IMR-90 (cell line): Measurements from ENCODE around the gene AAK1. TPM values are rescaled to one million over a fixed set of nuclear protein-coding genes. Genes with fewer than 3 reads are reported as not detected.

Source experiments
- ATAC-seq: fragments of 200-7000 bp; cut with Tn5 transposase; 2 replicates; pipeline ENCODE4 v1.9.1; 2020; ENCODE audit warnings: low read depth, mild to moderate bottlenecking, moderate library complexity
- BruUV-seq: library from RNA; stranded (reverse); fragments of 400-500 nt; replicated peaks from 2 replicates; lab custom pipeline; 2021; lab: Mats Ljungman, UMichigan
- CTCF ChIA-PET: fragments of 300-600 bp; formaldehyde crosslinking; extraction: SDS; loops from one replicate; lab custom pipeline; 2021; ENCODE audit warnings: antibody characterized with exemption; lab: Yijun Ruan, JAX
- POLR2A ChIA-PET: fragments of 300-600 bp; sonication (Branson Sonifier 250); formaldehyde crosslinking; loops from one replicate; lab custom pipeline; 2022; ENCODE audit warnings: antibody characterized with exemption; ENCODE audit not compliant: unreplicated experiment; lab: Charles Lee
- DNase-seq: peaks from one replicate; pipeline ENCODE4 v3.0.0; 2013
- H2AFZ ChIP-seq: replicated peaks from 2 replicates; pipeline ENCODE3; 2013; ENCODE audit warnings: low read length, mild to moderate bottlenecking; ENCODE audit not compliant: poor library complexity
- H2AK5ac ChIP-seq: 2 replicates; pipeline ENCODE4 v1.6.1; 2013; ENCODE audit warnings: low read depth, low read length, inconsistent platforms
- H2AK9ac ChIP-seq: replicated peaks from 2 replicates; pipeline ENCODE3; 2013; ENCODE audit warnings: mild to moderate bottlenecking, low read depth, low read length, moderate library complexity; ENCODE audit not compliant: poor library complexity
- H2BK120ac ChIP-seq: 2 replicates; pipeline ENCODE4 v1.6.1; 2013; ENCODE audit warnings: low read depth, low read length, inconsistent platforms
- H2BK15ac ChIP-seq: 3 replicates; pipeline ENCODE4 v1.6.1; 2013; ENCODE audit warnings: low read depth, low read length, inconsistent platforms
- H2BK20ac ChIP-seq: 2 replicates; pipeline ENCODE4 v1.6.1; 2013; ENCODE audit warnings: low read depth, mild to moderate bottlenecking, inconsistent platforms, low read length, moderate library complexity
- H2BK5ac ChIP-seq: 2 replicates; pipeline ENCODE4 v1.6.1; 2013; ENCODE audit warnings: mild to moderate bottlenecking, low read depth, low read length, inconsistent platforms; ENCODE audit not compliant: poor library complexity, severe bottlenecking
- H3K14ac ChIP-seq: replicated peaks from 2 replicates; pipeline ENCODE4 v1.6.1; 2013; ENCODE audit warnings: low read depth, low read length, inconsistent platforms
- H3K18ac ChIP-seq: 2 replicates; pipeline ENCODE4 v1.6.1; 2013; ENCODE audit warnings: low read depth, low read length, control low read depth
- H3K23ac ChIP-seq: 2 replicates; pipeline ENCODE4 v1.6.1; 2013; ENCODE audit warnings: low read depth, low read length, inconsistent platforms
- H3K27ac ChIP-seq: 2 replicates; pipeline ENCODE4 v1.5.1; 2013; ENCODE audit warnings: mild to moderate bottlenecking, control low read depth, low read length; ENCODE audit not compliant: insufficient read depth
- H3K27me3 ChIP-seq: 2 replicates; pipeline ENCODE4 v1.6.1; 2013; ENCODE audit warnings: low read length; ENCODE audit not compliant: control insufficient read depth, insufficient read depth
- H3K36me3 ChIP-seq: 2 replicates; pipeline ENCODE4 v1.6.1; 2013; ENCODE audit warnings: low read length, mixed read lengths; ENCODE audit not compliant: control insufficient read depth, insufficient read depth
- H3K4ac ChIP-seq: 2 replicates; pipeline ENCODE4 v1.6.1; 2013; ENCODE audit warnings: low read depth, low read length, inconsistent platforms
- H3K4me1 ChIP-seq: 2 replicates; pipeline ENCODE4 v1.6.1; 2013; ENCODE audit warnings: low read length, mixed read lengths; ENCODE audit not compliant: control insufficient read depth, insufficient read depth
- H3K4me2 ChIP-seq: 2 replicates; pipeline ENCODE4 v1.6.1; 2013; ENCODE audit warnings: low read depth, mild to moderate bottlenecking, control low read depth, low read length, moderate library complexity
- H3K4me3 ChIP-seq: 2 replicates; pipeline ENCODE4 v1.5.1; 2013; ENCODE audit warnings: low read depth, mild to moderate bottlenecking, control low read depth, low read length, moderate library complexity; ENCODE audit not compliant: insufficient read depth
- H3K56ac ChIP-seq: 2 replicates; pipeline ENCODE4 v1.6.1; 2013; ENCODE audit warnings: low read length, inconsistent platforms; ENCODE audit not compliant: insufficient read depth; ENCODE audit errors: extremely low read depth
- H3K79me1 ChIP-seq, 2 experiments: 2 replicates each; pipeline ENCODE4 v1.6.1; 2013; ENCODE audit warnings: low read length in 2 of 2, inconsistent platforms in 1 of 2, low read depth in 1 of 2
- H3K9ac ChIP-seq: 2 replicates; pipeline ENCODE4 v1.6.1; 2013; ENCODE audit warnings: low read depth, low read length, control low read depth
- H3K9me1 ChIP-seq: 2 replicates; pipeline ENCODE4 v1.6.1; 2013; ENCODE audit warnings: low read length, inconsistent platforms; ENCODE audit not compliant: insufficient read depth
- H3K9me3 ChIP-seq: 2 replicates; pipeline ENCODE4 v1.6.1; 2013; ENCODE audit warnings: low read length; ENCODE audit not compliant: control insufficient read depth, insufficient read depth
- H4K20me1 ChIP-seq: 2 replicates; pipeline ENCODE4 v1.6.1; 2013; ENCODE audit warnings: low read length, inconsistent platforms; ENCODE audit not compliant: insufficient read depth
- H4K5ac ChIP-seq: 2 replicates; pipeline ENCODE4 v1.6.1; 2013; ENCODE audit warnings: mild to moderate bottlenecking, low read depth, low read length, control low read depth
- H4K8ac ChIP-seq, 2 experiments: 2 replicates each; pipeline ENCODE4 v1.6.1; 2013; ENCODE audit warnings: low read depth in 2 of 2, low read length in 2 of 2, control low read depth in 1 of 2, inconsistent platforms in 1 of 2
- H4K91ac ChIP-seq: 2 replicates; pipeline ENCODE4 v1.6.1; 2013; ENCODE audit warnings: low read depth, low read length, inconsistent platforms; ENCODE audit not compliant: insufficient read depth
- BHLHE40 ChIP-seq: fragments of 150-350 bp; IDR thresholded peaks from 2 replicates; pipeline ENCODE4 v1.6.1; 2016; ENCODE audit warnings: mild to moderate bottlenecking, low read depth, low read length
- CHD1 ChIP-seq: IDR thresholded peaks from 2 replicates; pipeline ENCODE4 v1.6.1; 2012; ENCODE audit warnings: low read depth, low read length, improper control_type of control experiment
- CTCF ChIP-seq: conservative IDR thresholded peaks from 2 replicates; pipeline ENCODE4 v1.5.1; 2012; ENCODE audit warnings: mild to moderate bottlenecking, low read depth, low read length, improper control_type of control experiment
- ELK1 ChIP-seq: fragments of 150-350 bp; IDR thresholded peaks from 2 replicates; pipeline ENCODE4 v1.6.1; 2016; ENCODE audit warnings: low read depth, mild to moderate bottlenecking, low read length, moderate library complexity, borderline replicate concordance
- FOS ChIP-seq: fragments of 150-350 bp; IDR thresholded peaks from 2 replicates; pipeline ENCODE4 v1.6.1; 2016; ENCODE audit warnings: low read depth, low read length
- MAFK ChIP-seq: IDR thresholded peaks from 2 replicates; pipeline ENCODE4 v1.6.1; 2012; ENCODE audit warnings: low read depth, low read length, improper control_type of control experiment
- MAZ ChIP-seq: IDR thresholded peaks from 2 replicates; pipeline ENCODE4 v1.6.1; 2012; ENCODE audit warnings: low read depth, mild to moderate bottlenecking, low read length, improper control_type of control experiment, moderate library complexity, borderline replicate concordance
- MXI1 ChIP-seq: IDR thresholded peaks from 2 replicates; pipeline ENCODE4 v1.6.1; 2012; ENCODE audit warnings: low read depth, mild to moderate bottlenecking, low read length, moderate library complexity, borderline replicate concordance
- NFE2L2 ChIP-seq: fragments of 150-350 bp; IDR thresholded peaks from 2 replicates; pipeline ENCODE4 v1.6.1; 2016; ENCODE audit warnings: low read depth, mild to moderate bottlenecking, low read length
- POLR2A ChIP-seq: IDR thresholded peaks from 2 replicates; pipeline ENCODE4 v1.6.1; 2012; ENCODE audit warnings: mild to moderate bottlenecking, low read depth, low read length
- RAD21 ChIP-seq: IDR thresholded peaks from 2 replicates; pipeline ENCODE4 v1.6.1; 2012; ENCODE audit warnings: low read length, improper control_type of control experiment
- RCOR1 ChIP-seq: IDR thresholded peaks from 2 replicates; pipeline ENCODE4 v1.6.1; 2012; ENCODE audit warnings: mild to moderate bottlenecking, low read length, improper control_type of control experiment; ENCODE audit not compliant: insufficient replicate concordance
- RFX5 ChIP-seq: IDR thresholded peaks from 2 replicates; pipeline ENCODE4 v1.8.0; 2012; ENCODE audit warnings: low read depth, mild to moderate bottlenecking, low read length, moderate library complexity
- SMC3 ChIP-seq: fragments of 150-350 bp; IDR thresholded peaks from 2 replicates; pipeline ENCODE4 v1.6.1; 2016; ENCODE audit warnings: low read depth, mild to moderate bottlenecking, antibody characterized with exemption, low read length, moderate library complexity
- USF2 ChIP-seq: fragments of 150-350 bp; IDR thresholded peaks from 2 replicates; pipeline ENCODE4 v1.6.1; 2017; ENCODE audit warnings: mild to moderate bottlenecking, antibody characterized with exemption, low read length, low read depth
- WGBS, 2 experiments: methylation state at CpG; one replicate each; pipeline versions ENCODE4 v1.1.5 to v1.1.7; 2013; ENCODE audit warnings: missing lambda C conversion rate in 2 of 2; ENCODE audit not compliant: insufficient read length in 1 of 2; ENCODE audit errors: extremely low coverage in 2 of 2; 5-methylcytosine and 5-hydroxymethylcytosine counted together
- dilution Hi-C: fragments of 300-500 bp; cut with HindIII; formaldehyde crosslinking; loops from one replicate; pipeline ENCODE4 v1.14.3; 2018; ENCODE audit warnings: low sequenced_read_pairs; ENCODE audit not compliant: unreplicated experiment
- in situ Hi-C: fragments of 300-500 bp; cut with MboI; formaldehyde crosslinking; loops from 3 replicates; pipeline ENCODE4 v1.14.3; 2019; ENCODE audit warnings: low sequenced_read_pairs, inconsistent platforms, mixed read lengths
- intact Hi-C: fragments of 100-400 bp; cut with micrococcal nuclease; formaldehyde crosslinking; loops from 2 replicates; pipeline ENCODE4 v1.10.0; 2022
- polyA plus RNA-seq, 3 experiments: library from polyadenylated mRNA; depleted of rRNA; stranded (reverse); fragments of >200 nt; gene quantifications; 2 replicates each; pipeline ENCODE4 v1.2.3, GENCODE V29; 2012; ENCODE audit warnings: low replicate concordance in 1 of 3
- total RNA-seq: library from RNA; depleted of rRNA; stranded (reverse); fragments of >200 nt; gene quantifications from 2 replicates; pipeline ENCODE4 v1.2.3, GENCODE V29; 2012

Gene AAK1
- total and polyA plus RNA-seq, 2 of the 4 experiments (the other 2 are of a cell fraction), result 21.9 to 26.5 TPM

- Histone ChIP-seq H3K36me3 (no peaks in the 10 kb centered on the region), H3K14ac (no peak overlapping the region), H3K27ac (no peak overlapping the region), H3K9me1 (no peaks in the 10 kb centered on the region; the same call in 1 of the 2 replicates), H2BK20ac (no peak overlapping the region), H2BK15ac (peak overlapping the region; percentile 60; the same call in 1 of the 3 replicates), H2AK5ac (no peak overlapping the region), H4K20me1 (no peaks in the 10 kb centered on the region), H3K4me3 (no peak overlapping the region), H4K8ac (no peak overlapping the region), H3K18ac (no peak overlapping the region), H3K4me1 (no peaks in the 10 kb centered on the region), H4K5ac (no peak overlapping the region), H3K23ac (no peak overlapping the region), H3K56ac (no peak overlapping the region), H3K79me1 (no peaks in the 10 kb centered on the region), H3K4me2 (no peak overlapping the region), H2BK5ac (no peak overlapping the region), H3K4ac (no peak overlapping the region), H3K9me3 (no peaks in the 10 kb centered on the region), H2AK9ac (no peak overlapping the region), H2AFZ (no peak overlapping the region), H3K27me3 (no peaks in the 10 kb centered on the region), H3K9ac (no peak overlapping the region), H2BK120ac (no peak overlapping the region), H4K91ac (no peak overlapping the region)
- TF ChIP-seq CTCF (no peak), RFX5 (no peak), USF2 (no peak), BHLHE40 (no peak), MAZ (no peak), CHD1 (no peak), SMC3 (no peak), RCOR1 (no peak), RAD21 (no peak), POLR2A (no peak), MAFK (no peak), ELK1 (no peak), MXI1 (no peak), NFE2L2 (no peak), FOS (no peak)
- no CpG with 5 or more reads among the region's 2 CpGs for WGBS, 2 experiments
- dilution Hi-C loops, result no loop called here
- intact Hi-C loops, result no loop called here
- in situ Hi-C loops, result no loop called here
- ChIA-PET CTCF (no interaction called here), POLR2A (no interaction called here)
- no TSS peak for BruUV-seq
- ATAC-seq (no peak), DNase-seq (no peak)
These were observed 30.8 kb upstream of the AAK1 start for GRCh38 chr2:69674316-69674670.
